HG03066 (cell line): ENCODE results near the gene ATXN7L2.

ENCODE experiments used
- ATAC-seq: cut with Tn5 transposase; IDR thresholded peaks from one replicate; pipeline ENCODE4 v1.9.1; 2021; ENCODE audit warnings: low read depth; ENCODE audit not compliant: unreplicated experiment

ATXN7L2 gene

GRCh38 chr1:109521002-109521951, 37.6 kb downstream of the ATXN7L2 start:
- no peak for ATAC-seq

DNA sequence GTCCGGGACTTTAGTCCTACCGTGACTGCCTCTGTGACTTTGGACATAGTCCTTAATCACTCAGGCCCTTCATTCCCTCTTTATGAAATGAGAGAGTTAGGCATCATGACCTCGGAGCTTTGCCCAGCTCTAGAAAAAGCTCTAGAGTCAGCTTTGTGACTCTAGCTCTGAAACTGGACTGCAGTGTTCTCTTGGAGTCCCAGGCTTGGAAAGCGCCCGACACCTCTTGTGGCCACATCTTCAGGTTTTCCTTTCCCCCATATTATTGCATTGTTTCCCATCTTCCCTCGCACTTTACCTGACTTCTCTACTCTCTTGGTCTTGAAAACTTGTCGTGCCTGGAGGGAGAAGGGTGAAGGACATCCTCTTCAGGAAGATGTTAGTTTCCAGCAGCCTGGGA, 38.3 kb downstream of the ATXN7L2 start:
- ATAC-seq: no peak

DNA sequence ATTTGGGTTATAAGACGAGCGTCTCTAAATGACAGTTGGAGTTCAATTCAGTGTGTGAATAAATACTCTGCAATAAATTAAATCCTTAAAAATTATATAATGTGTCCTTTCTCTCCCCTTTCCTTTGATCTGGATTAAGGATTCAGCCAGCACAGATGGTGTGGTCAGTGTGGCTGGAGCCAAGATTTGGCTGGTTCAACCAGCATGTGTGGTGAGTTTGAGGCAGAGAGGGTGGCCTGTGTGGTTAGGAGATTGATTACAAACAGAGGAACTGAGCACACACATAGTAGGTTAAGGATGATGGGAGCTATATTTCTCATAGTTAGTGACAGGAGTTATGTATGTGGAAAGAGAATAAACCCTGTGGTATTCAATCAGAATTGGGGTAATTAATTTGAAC, 40.0 kb downstream of the ATXN7L2 start:
- no peak for ATAC-seq

GRCh38 chr1:109527098-109527811, 43.5 kb downstream of the ATXN7L2 start:
- ATAC-seq: peak; percentile 58

DNA sequence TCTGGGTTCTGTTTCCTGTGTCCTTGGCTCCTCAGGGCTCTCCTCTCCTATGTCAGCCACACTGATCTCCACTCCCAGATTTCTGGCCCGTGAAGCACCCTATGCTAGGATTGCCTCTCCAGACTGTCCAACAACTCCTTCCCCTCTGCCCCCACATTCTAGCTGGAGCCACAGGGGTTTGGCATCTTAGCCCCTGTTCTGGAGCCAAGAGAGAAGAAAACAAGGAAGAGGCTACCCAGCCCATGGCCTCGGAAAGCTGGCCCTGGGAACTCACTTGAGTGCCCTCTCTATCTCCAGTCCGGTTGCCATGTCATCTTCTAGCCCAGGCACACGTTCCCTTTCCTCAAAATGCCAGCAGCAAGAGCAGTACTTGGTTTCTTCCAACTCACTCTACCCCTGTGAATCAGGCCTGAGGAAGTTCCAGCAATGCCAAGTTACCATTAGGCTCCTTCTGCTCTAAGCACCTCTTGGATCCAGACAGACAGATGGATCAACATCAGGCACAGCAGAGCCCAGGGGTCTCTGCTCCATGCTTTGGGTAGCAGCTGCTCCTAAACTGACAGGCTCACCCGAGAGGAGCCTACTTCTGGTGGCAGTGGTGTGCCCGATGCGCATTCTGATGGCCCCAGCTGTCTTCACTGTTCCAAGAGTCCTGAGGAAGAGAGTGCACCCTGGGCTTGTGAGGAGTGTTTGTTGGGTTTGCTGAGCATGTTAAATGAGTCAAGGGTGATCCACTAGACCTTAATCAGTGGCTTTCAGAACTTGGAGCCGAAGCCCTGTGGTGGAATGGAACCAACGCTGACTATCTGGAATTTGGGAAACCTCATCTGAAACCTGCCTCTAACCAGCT, 44.4 kb downstream of the ATXN7L2 start:
- no peak for ATAC-seq

DNA sequence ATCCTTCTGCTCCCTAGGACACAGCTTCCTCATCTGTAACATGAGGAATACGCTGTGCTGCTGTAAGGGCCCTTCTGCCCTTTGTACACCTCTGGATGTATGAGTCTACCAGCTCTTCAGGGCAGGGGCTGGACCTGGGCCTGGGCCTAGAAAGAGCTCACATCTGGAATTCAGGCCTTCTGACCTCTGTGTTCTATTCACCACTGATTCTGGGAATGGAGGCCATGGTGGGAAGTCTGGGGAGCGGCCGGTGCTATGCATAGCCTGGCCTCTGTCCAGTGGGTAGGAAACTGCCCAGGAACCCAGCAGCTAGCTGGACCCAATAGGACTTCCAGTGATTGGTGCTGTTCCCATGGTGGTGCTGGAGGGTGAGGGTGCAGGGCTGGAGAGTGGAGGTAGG, 45.0 kb downstream of the ATXN7L2 start:
- ATAC-seq: no peak

DNA sequence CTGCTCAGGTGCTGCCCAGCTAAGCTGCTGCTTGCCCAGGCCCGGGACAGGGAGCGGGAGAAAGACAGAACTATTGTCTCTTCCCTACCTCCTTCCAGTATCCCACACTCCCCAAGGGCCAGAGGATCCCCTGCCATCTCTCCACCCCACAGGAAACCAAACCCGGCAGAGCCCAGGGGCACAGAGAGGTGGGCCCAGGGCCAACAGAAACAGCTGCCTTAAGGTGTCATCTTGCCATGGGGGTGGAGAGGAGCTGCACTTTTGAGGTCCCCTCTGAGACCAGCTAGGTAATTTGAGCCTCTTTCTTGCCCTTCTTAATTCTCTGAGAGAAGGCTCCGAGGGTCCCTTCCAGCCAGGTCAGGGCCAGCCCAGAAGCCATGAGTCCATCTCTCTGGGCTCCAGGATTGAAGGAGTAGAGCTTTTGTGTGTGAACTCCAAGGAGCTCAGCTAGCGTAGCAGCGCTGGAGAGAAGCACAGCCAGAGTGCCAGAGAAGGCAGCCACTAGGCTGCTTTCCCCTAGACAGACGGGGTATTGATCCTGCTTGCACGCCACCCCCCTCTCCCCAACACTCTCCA, 46.3 kb downstream of the ATXN7L2 start:
- ATAC-seq: no peak

DNA sequence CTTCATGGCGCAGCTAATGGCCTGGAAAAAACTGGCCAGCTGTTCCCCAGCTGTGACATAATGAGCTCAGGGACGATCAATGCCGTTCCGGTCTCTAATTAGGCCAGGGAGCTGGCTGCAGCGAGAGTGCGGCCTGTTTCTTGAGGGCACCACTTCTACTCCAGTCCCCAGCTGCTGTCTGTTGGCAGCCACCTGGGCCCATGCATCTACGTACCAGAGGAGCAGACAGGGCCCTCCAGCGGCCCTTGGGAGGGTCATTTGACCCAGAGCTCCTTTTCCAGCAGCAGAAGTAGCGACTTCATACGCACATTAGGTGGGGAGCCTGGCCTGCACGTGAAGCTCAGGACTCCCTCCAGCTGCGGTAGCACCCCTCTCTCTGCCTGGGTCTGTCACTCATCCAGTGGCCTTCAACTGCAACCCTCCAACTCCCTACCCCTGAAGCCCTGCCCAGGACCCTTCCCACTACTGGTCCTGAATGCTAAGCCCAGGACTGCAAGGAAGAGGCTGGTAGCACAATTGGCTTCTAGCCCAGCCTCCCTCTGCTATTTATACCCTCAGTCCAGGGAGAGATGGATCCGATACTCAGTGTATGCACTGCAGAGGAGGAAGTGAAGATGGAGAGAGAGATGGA, 46.9 kb downstream of the ATXN7L2 start:
- ATAC-seq: no peak

DNA sequence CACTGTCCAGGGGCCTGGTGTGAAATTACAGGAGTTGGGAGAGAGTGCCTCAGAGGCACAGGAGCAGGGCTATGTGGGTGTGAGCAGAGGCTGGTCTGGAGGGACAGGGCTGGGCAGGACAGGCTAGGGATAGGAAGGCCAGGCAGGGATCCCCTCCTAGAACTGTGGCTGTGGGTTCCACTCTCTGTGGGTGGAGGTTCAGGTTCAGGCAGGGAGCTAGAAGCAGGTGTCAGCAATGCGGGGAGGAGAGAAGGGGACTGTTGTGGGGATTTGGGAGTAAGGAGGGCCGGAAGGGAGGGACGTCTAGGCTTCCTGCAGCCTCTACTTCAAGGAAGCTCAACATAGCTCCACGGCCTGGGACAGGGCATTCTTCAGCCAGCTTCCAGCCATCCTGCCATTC, 47.7 kb downstream of the ATXN7L2 start:
- no peak for ATAC-seq

DNA sequence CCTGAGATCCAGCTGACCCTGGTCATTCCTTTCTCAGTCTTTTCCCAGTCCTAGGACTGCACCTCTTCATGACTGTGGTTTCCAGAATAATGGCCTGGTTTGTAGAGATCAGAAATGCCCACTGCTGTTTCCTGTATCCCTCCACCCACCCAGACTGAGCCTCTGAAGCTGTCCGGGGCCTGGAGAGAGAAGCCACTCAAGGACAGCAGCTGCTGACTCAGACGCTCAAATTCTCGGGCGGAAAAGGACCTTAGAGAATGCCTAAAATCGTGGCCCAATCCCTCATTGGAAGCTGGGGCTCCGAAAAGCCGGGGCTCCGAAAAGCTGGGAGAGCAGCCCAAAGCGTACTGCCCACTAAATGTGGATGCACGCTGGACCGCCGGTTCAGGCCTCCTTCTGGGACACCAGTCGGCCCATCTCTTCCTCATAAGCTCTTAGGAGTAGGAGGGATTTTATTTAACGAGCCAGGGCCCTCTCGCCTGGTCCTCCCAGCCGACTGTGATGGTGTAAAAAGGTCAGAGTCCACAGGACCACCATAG, 48.2 kb downstream of the ATXN7L2 start:
- no peak for ATAC-seq

DNA sequence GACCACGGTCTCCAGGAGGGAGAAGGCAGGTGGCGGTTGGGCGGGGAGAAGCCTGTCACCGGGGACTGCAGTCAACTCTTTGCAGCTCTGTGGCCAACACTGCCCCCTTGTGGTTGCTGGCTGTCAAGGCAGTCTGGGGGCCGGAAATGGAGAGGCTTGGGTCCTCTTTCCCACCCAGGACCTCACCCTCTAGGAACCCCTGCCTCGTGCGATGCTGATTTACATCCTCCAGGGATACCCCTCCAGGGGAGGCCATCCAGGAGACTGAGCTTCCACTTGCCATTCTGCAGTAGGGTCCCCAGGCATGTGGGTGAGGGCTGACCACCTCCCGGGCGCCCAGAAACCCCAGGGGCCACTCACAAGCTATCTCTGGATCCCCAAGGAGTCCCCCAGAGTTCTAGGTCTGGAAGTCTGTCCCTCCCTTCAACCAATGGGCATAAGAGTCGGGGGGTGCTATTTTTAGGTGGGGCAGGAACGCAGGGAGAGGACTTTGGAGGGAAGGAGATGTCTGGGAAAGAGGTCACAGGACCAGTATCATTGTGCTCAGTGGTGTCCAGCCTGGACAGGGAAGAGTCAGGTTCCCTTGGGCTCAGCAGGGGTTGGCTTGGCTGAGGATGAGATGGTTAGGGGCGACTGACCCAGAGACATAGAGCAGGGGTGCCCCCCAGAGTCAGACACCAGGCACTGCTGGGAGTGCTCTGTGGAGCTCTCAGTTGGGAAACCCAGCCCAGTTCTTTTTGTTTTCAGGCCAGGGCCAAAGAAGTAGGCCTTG, 48.8 kb downstream of the ATXN7L2 start:
- ATAC-seq: peak; percentile 92

- ATAC-seq: no peak
Observed at GRCh38 chr1:109534307-109534858, 50.7 kb downstream of the ATXN7L2 start.

DNA sequence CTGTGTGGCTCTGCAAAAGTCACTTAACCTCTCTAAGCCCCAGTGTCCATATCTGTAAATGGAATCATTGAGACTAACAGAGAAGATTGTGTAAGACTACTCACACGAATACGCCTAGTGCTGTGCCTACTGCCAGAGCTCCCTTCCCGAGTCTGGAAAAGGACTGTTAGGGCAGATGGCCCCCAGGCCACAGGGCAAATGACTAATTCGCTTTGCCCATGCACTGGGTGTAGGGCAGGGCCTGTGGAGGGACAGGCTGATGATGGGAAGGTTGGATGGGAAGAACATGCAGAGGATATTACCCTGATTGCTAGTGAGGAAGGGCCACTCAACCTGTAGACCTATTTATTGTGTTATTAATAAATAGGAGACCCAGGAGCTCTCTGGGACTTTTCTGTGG, 51.8 kb downstream of the ATXN7L2 start:
- ATAC-seq: no peak

DNA sequence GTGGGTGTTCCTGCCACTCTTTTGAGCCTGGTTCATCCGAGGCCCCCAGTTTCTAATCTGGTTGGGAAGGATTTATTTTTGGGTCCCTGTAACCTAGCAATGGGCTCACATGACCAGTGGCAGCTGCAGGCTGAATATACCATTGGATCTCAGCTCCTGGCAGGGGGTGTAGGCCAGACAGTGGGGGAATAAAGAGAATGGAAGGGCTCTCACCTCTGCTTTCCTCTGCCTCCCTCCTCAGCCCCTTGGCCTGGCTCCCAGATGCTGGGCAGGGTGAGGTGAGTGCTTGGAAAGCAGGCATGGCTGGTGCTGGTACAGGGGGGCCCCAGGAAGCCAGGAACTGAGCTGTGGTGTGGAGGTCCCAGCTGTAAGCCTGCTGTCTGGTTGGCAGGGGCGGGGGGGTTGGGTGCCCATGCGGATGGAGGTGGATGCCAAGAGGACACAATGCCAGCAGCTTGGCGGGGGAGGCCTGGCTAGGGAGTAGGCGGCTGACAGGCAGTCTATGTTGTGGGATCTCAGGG, 52.3 kb downstream of the ATXN7L2 start:
- no peak for ATAC-seq

DNA sequence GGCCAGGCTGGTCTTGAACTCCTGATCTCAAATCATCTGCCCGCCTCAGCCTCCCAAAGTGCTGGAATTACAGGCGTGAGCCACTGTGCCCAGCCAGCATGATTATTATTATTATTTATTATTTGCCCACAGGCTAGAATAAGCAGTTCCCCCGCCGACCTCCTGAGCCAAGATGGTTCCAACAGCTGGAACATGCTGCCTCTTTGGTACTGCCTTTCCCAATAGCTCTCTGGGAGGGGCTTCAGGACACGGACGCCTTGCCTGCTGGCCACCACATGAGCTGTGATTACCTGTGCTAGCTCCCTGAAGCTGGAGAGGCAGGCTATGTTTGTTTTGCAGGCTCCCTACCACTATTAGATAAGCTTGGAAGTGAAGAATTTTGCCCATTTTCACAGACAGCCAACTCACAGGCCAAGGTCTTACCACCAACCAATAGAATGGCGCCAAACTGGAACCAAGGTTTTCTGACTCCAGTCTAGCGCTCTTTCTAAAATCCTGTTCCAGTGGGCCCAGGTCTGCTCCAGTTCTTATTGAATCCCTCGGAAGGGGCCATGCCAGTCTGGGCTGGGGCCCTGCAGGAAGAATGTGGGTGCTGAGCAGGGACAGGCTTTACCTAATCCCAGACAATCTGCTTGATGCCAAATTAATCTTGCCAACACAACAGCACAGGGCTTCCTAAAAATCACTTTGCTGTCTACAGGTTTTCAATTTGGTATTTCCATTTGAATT, 53.9 kb downstream of the ATXN7L2 start:
- ATAC-seq: no peak

DNA sequence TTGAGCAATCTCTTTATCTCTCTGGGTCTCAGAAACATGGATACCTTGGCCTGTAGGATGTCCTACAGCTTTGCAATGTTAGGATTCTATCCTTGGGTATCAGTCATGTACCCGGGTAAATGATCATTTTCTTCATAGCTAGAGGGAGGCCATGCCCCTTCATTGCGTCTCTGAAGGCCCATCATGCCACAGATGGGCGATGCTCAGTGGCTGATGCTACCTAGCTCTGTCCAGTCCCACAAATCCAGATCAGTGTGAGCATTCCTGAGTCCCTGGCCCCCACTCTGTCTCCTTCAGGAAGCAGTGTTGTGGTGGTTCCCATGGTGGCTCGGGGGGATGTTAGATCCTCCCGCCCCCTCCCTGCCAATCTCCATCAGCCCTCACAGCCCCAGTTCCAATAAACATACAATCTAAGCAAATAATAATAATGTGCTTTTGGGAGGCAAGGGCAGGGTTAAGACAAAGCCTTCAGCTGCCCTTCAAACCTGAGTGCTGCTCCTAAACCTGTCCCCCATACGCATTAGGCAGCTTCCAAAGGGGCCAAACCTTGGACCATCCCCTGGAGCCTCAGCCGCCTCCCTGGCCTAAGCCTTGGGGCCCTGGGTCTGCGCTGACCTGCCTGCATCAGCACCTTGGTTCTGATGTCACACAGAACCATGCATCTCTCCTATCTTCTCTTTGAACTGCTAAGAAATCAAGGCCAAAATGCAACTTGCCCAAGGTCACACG, 55.3 kb downstream of the ATXN7L2 start:
- ATAC-seq: no peak

GRCh38 chr1:109539676-109540075, 56.0 kb downstream of the ATXN7L2 start, which contains the start of gene GPR61:
Gene GPR61, plus strand, starts transcription at chr1:109539872. Its CDS starts 3,151 bp downstream, at chr1:109543023.
- no peak for ATAC-seq
